Loucy (cell line): ENCODE results near the gene MYRIP.

Source experiments
- CTCF ChIP-seq: fragments of 200-600 bp; sonication (generic); conservative IDR thresholded peaks from 2 replicates; pipeline ENCODE4 v1.5.1; 2014; ENCODE audit warnings: mild to moderate bottlenecking, antibody characterized with exemption, low read length
- EZH2phosphoT487 ChIP-seq: fragments of 200-600 bp; IDR thresholded peaks from 2 replicates; pipeline ENCODE4 v1.6.1; 2018; ENCODE audit warnings: antibody characterized with exemption, mild to moderate bottlenecking, moderate library complexity, borderline replicate concordance

- TF ChIP-seq CTCF (no peak), EZH2phosphoT487 (no peak)
These were observed 363.2 kb downstream of the MYRIP start for GRCh38 chr3:40172560-40172959.
